Measurements from ENCODE around the gene SNRPB.

GRCh38 chr20:2446845-2447244, 23.7 kb downstream of the SNRPB start:
- TF ChIP-seq CTCF (IDR thresholded peaks at IDR 0.05) (no peak), SP1 (CRISPR knock-in tag; conservative IDR thresholded peaks at IDR 0.05) (no peak), CREB1 (CRISPR knock-in tag; IDR thresholded peaks at IDR 0.05) (no peak), PREB (CRISPR knock-in tag; IDR thresholded peaks at IDR 0.05; ENCODE audit: borderline replicate concordance) (no peak), CREM (CRISPR knock-in tag; IDR thresholded peaks at IDR 0.05) (no peak), MAX (CRISPR knock-in tag; IDR thresholded peaks at IDR 0.05) (no peak), TCF7 (CRISPR knock-in tag; IDR thresholded peaks at IDR 0.05; ENCODE audit: low read depth) (no peak), MXD4 (CRISPR knock-in tag; IDR thresholded peaks at IDR 0.05; ENCODE audit: borderline replicate concordance) (no peak), RELA (CRISPR knock-in tag; IDR thresholded peaks at IDR 0.05; ENCODE audit: borderline replicate concordance) (no peak), NR3C1 (CRISPR knock-in tag; conservative IDR thresholded peaks at IDR 0.05; ENCODE audit: low read depth) (no peak)
